Fibroblast of pulmonary artery (primary cell): ENCODE measurements around the gene AKR1B1.

Source experiments
- DNase-seq: peaks from one replicate; pipeline ENCODE4 v3.0.0-alpha.2; 2010; ENCODE audit warnings: low read depth
- H3K4me3 ChIP-seq: replicated peaks from 2 replicates; pipeline ENCODE4 v1.5.1; 2011; ENCODE audit warnings: low read depth, mild to moderate bottlenecking, control low read depth, low read length, moderate library complexity
- TF ChIP-seq, protein P1 (sequence below): IDR thresholded peaks from 2 replicates; pipeline ENCODE4 v1.5.1; 2011; ENCODE audit warnings: mild to moderate bottlenecking, control low read depth, low read length, inconsistent platforms; ENCODE audit errors: missing control alignments

Gene AKR1B1

GRCh38 chr7:134414109-134414508 is 44.8 kb downstream of the AKR1B1 start:
- TF ChIP-seq, protein P1, sequence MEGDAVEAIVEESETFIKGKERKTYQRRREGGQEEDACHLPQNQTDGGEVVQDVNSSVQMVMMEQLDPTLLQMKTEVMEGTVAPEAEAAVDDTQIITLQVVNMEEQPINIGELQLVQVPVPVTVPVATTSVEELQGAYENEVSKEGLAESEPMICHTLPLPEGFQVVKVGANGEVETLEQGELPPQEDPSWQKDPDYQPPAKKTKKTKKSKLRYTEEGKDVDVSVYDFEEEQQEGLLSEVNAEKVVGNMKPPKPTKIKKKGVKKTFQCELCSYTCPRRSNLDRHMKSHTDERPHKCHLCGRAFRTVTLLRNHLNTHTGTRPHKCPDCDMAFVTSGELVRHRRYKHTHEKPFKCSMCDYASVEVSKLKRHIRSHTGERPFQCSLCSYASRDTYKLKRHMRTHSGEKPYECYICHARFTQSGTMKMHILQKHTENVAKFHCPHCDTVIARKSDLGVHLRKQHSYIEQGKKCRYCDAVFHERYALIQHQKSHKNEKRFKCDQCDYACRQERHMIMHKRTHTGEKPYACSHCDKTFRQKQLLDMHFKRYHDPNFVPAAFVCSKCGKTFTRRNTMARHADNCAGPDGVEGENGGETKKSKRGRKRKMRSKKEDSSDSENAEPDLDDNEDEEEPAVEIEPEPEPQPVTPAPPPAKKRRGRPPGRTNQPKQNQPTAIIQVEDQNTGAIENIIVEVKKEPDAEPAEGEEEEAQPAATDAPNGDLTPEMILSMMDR = no peak
- H3K4me3 ChIP-seq = no peak overlapping the region
- DNase-seq = no peak

DNA sequence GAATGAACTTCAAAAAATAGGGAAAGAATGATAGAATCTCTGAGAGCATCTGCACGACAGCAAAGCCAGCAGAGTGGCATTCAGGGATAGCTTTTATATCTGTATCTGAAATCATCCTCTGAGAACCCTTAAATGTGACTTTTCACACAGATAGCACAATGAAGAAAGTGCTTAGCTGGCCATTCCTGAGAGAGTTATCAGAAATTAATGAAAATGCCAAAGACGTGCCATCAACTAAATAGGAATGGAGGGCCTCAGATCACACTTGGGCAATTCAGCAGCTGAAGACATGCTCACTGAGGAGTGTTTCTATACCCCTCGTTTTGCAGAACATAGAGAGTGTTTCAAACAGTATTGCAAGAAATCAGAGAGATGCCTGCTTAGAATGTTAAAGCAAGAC is 51.6 kb downstream of the AKR1B1 start:
- no peak overlapping the region for H3K4me3 ChIP-seq
- DNase-seq = no peak
- TF ChIP-seq, protein P1 = no peak

DNA sequence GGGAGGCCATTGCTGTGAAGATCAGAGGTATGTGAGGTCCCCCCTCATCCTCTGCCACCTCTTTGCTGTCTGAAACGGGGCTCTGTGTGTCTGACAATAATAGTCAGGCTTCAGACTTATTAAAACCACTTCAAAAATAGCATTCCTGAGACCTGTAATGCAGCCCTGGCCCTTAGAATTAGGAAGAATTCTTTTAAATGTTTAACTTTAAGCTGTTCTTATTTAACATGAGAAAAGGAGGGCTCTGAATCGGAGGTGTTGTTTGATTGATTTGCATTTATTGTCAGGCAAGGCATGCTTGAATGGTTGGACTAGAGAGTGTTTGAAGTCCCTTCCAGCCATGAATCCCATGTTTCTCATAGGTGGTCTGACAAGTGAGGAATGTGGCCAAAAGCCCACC is 52.5 kb downstream of the AKR1B1 start:
- H3K4me3 ChIP-seq = no peak overlapping the region
- TF ChIP-seq, protein P1 = no peak
- no peak for DNase-seq

GRCh38 chr7:134405299-134405698 is 53.6 kb downstream of the AKR1B1 start:
- no peak for DNase-seq

DNA sequence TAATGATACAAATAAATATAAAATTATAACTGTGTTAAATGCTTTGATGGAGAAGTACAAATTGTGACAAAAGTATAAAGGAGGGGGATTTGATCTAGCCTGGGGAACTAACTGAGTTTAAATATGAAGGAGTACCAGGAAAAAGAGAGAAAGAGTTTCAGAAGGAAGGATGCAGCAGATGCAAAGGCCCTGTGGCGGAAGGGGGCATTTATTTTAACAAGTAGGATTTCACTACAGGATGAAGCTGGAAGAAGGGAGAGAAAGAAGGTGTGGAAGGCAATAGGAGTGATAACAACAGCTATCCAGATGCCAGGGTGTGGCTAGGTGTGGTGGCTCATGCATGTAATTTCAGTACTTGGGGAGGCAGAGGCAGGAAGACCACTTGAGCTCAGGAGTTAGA is 55.8 kb downstream of the AKR1B1 start:
- TF ChIP-seq, protein P1 = no peak
- DNase-seq = no peak

More at GRCh38 chr7:134405299-134405698, 53.6 kb downstream of the AKR1B1 start:
- no peak overlapping the region for H3K4me3 ChIP-seq
- TF ChIP-seq, protein P1 = no peak

GRCh38 chr7:134400859-134401258 is 58.0 kb downstream of the AKR1B1 start:
- no peak for DNase-seq
- H3K4me3 ChIP-seq = no peak overlapping the region
- TF ChIP-seq, protein P1 = no peak

More for the DNA sequence above, 55.8 kb downstream of the AKR1B1 start:
- no peak overlapping the region for H3K4me3 ChIP-seq

- DNase-seq = no peak
- no peak overlapping the region for H3K4me3 ChIP-seq
- TF ChIP-seq, protein P1 = no peak
These were observed 62.9 kb downstream of the AKR1B1 start for GRCh38 chr7:134396031-134396430.
